SK-N-MC (cell line): Measurements from ENCODE around the gene SLC1A7.

Experiments used
- EZH2 ChIP-seq: fragments of 200-600 bp; sonication (generic); IDR thresholded peaks from one replicate; pipeline ENCODE4 v1.6.1; 2017; ENCODE audit warnings: antibody characterized with exemption
- FOXP2 ChIP-seq: optimal IDR thresholded peaks from 2 replicates; pipeline ENCODE3; 2011; ENCODE audit warnings: mild to moderate bottlenecking, moderate library complexity; ENCODE audit not compliant: insufficient read depth; ENCODE audit errors: extremely low read length, control extremely low read depth
- POLR2AphosphoS5 ChIP-seq: IDR thresholded peaks from 2 replicates; pipeline ENCODE4 v1.6.1; 2012; ENCODE audit warnings: mild to moderate bottlenecking, low read depth, low read length, borderline replicate concordance

- TF ChIP-seq EZH2 (no peak), FOXP2 (no peak), POLR2AphosphoS5 (no peak)
Measured at GRCh38 chr1:53075761-53076163, 66.7 kb downstream of the SLC1A7 start.
